ENCODE data around the gene CHCHD6.

Gene CHCHD6

GRCh38 chr3:126706631-126707030, 2.6 kb downstream of the CHCHD6 start:
- DNase-seq = no peak

- no peak for DNase-seq
Observed at GRCh38 chr3:126711121-126711760, 7.2 kb downstream of the CHCHD6 start.

DNA sequence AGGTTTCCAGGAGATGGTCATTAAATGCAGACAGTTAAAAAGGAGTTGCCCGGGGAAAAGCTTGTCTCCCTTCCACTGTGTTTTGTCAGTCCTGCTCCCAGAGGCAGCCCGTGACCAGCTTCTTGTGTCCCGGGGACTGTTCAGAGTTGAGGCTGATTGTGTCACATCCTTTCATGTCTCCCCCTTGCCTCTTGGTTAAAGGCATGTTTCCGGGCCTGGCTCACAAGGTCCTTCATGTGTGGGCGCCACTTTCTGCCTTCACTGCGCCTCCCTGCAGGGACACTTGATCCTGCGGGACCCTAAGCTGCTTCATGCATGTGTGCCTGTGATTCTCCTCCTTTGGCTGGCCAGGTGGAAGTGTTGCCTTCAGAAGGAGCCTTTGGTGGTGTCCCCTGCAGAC, 9.2 kb downstream of the CHCHD6 start:
- DNase-seq = no peak

- no peak for DNase-seq
Observed at GRCh38 chr3:126714276-126714900, 10.3 kb downstream of the CHCHD6 start.

- no peak for DNase-seq
Observed at GRCh38 chr3:126714921-126715320, 10.9 kb downstream of the CHCHD6 start.

GRCh38 chr3:126715432-126715831, 11.4 kb downstream of the CHCHD6 start:
- DNase-seq = no peak

GRCh38 chr3:126716057-126716456, 12.0 kb downstream of the CHCHD6 start:
- DNase-seq = no peak

DNA sequence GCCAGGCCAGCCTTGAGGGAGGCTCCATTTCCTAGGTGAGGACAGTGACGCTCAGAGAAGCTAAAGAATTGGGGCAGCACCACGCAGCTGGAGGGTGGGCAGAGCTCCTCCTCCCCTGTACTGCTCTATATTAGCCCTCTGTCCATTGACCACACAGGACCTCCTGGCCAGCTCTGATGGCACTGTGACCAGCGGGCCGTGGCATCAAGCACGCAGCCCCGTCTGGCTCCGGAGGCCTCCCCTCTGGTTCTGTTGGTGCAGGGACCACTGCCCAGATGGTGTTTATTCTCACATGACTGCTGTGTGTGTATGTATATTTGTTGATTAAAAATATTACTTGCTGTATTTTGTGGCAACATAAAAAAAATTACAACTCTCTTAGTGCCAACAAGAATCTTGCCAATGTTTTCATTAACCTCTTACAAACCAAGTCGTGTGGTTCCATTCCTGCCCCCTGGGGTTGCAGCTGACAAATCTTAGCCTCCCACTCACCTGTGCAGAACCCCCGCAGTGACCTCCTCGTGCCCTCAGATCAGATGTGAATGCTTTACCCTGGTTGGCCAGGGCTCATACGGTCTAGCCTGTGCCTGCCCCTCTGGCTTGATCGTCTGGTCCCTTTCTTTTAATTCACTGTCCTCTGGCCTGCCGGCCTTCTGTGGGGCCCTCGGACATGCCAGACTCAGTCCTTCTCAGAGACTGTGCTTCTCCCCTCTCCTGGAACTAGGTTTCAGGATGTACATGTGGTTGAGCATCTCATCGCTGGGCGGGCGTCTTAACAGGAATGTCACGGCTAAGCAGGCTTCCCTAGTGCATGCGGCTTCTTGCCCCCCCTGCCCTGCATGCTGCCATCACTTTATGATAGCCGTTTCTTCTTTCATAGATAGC, 14.8 kb downstream of the CHCHD6 start:
- DNase-seq = no peak

DNA sequence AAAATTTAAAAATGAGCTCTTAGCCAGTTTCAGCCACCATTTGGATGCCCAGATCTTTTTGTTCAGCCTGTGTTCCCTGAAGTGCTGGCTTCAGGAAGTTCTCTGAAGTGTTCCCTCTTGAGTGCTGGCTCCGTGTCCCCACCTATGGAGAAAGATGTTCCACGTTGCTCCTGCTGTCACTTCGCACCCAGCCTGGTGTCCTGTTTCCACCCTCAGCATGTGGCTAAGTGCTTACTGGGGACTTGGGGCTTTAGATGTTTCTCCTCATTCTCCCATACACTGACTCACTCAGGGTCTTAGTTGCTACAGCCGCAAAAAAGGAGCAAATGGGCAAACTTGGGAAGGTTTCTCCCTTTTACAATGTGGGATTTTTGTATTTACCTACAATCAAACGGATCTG, 16.6 kb downstream of the CHCHD6 start:
- no peak for DNase-seq

GRCh38 chr3:126721246-126721645, 17.2 kb downstream of the CHCHD6 start:
- no peak for DNase-seq

GRCh38 chr3:126723237-126723636, 19.2 kb downstream of the CHCHD6 start:
- DNase-seq = no peak

DNA sequence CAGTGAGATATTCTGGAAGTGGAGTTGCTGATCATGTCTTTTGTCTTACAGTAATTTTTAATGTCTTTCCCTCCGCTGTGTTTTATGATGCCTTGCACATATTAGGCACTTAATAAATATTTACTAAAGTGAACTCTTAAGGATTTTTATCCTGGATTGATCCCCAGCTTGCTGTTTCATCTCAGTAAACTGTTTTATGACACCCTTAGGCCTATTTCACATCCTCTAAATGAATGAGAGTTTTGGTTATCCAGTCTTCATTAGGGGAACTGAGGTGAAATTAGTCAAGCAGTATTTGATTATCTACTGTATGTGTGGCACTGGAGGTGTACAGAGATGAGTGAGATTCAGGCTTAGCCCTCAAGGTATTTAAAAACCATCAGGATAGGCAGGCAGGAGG, 19.8 kb downstream of the CHCHD6 start:
- DNase-seq = no peak

DNA sequence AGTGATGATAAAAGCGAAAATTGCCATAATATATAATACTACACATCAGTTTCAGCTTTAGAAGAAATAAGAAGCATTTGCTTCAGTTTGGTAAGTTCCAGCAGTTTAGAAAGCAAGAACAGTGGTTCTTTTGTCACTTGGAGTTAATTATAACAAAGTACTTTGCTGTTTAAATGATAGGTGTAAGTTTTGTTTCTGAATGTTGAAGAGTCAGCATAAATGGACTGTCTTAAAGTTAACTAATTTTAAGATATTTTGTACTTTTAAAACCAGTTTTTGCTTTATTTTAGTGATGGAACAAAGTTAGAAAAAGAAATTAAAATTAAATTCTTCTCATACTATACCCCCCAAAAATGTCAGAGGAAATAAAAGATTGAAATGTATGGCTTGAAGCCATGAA, 24.6 kb downstream of the CHCHD6 start:
- no peak for DNase-seq

DNA sequence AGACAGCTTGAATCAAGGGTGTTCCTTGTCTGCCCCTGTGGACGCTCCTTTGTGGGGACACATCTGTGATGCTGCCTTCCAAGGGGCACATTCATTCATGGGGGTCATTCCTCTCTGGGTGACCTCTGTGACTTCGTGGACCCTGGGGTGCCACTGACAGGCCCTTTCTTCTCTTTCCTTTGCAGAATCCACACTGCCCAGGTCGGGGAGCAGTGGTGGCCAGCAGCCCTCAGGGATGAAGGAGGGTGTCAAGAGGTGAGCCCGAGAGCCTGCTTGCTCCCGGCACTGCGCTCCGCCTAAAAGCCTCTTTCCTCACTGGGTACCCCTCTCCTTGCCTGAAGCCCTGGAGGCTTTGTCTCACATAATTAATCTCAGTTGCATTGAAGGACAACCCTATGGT, 26.3 kb downstream of the CHCHD6 start:
- DNase-seq = no peak

- DNase-seq = no peak
Observed at GRCh38 chr3:126731044-126731443, 27.0 kb downstream of the CHCHD6 start.

- DNase-seq = no peak
Observed at GRCh38 chr3:126732281-126733060, 28.4 kb downstream of the CHCHD6 start.

GRCh38 chr3:126733061-126733430, 29.0 kb downstream of the CHCHD6 start:
- DNase-seq = no peak

GRCh38 chr3:126734106-126734723, 30.2 kb downstream of the CHCHD6 start:
- no peak for DNase-seq

DNA sequence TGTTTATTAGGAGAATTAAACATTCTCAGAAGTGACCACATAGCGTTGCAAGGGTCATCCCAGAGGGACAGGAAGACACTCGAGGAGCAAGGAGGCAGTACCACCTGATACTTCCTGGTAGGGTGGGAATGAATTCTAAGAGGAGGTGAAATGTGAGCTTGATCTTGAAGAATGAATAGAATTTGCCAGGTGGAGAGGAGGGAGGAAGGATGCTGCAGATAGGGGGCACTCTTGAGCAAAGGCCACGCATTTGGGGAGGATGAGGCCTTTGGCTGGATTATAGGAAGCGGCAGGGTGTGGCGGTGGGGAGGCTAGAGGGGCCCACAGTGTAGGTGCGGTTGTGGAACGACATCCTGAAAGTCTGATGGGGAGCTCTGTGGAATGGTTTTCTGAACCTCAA, 33.5 kb downstream of the CHCHD6 start:
- DNase-seq = no peak

GRCh38 chr3:126742057-126742456, 38.0 kb downstream of the CHCHD6 start:
- DNase-seq = no peak

- DNase-seq = no peak
Observed at GRCh38 chr3:126743350-126743749, 39.3 kb downstream of the CHCHD6 start.

GRCh38 chr3:126743781-126744180, 39.7 kb downstream of the CHCHD6 start:
- DNase-seq = no peak

Measured in NCI-H2029 (cell line).